K562 (cell line): ENCODE data around the gene CCNL2. TPM values are rescaled to one million over a fixed set of nuclear protein-coding genes. Genes with fewer than 3 reads are reported as not detected.

Experiments used
- CBX2 ChIP-seq: fragments of 200-600 bp; sonication (generic); IDR thresholded peaks from one replicate; pipeline ENCODE4 v1.6.1; 2012; ENCODE audit warnings: mild to moderate bottlenecking, low read length, inconsistent platforms; ENCODE audit not compliant: insufficient read depth, poor library complexity, severe bottlenecking
- CBX3 ChIP-seq, 2 experiments: IDR thresholded peaks; 1 replicate in 1 of 2; 2 replicates in 1 of 2; pipeline ENCODE4 v1.6.1; 2012; ENCODE audit warnings: inconsistent platforms in 2 of 2, low read length in 2 of 2, borderline replicate concordance in 1 of 2, control low read depth in 1 of 2
- CSDE1 ChIP-seq, 2 experiments: fragments of 450-650 bp; IDR thresholded peaks; 2 replicates each; pipeline ENCODE4 v1.6.1; 2016; ENCODE audit warnings: mild to moderate bottlenecking in 1 of 2
- CXXC5 ChIP-seq: fragments of 250-450 bp; sonication (Bioruptor Pico); IDR thresholded peaks from 2 replicates; pipeline ENCODE4 v1.8.0; 2022; ENCODE audit warnings: inconsistent platforms, mild to moderate bottlenecking, moderate library complexity
- DACH1 ChIP-seq: fragments of 450-650 bp; IDR thresholded peaks from 2 replicates; pipeline ENCODE4 v1.6.1; 2018; ENCODE audit not compliant: partially characterized antibody
- DEAF1 ChIP-seq: fragments of 450-650 bp; formaldehyde crosslinking; IDR thresholded peaks from 2 replicates; pipeline ENCODE4 v1.4.0; 2020; ENCODE audit warnings: mild to moderate bottlenecking, moderate library complexity
- E2F6 ChIP-seq, 2 experiments: IDR thresholded peaks; 2 replicates each; pipeline ENCODE4 v1.6.1; 2011; ENCODE audit warnings: borderline replicate concordance in 1 of 2, control low read depth in 1 of 2, low read depth in 1 of 2, low read length in 1 of 2, mild to moderate bottlenecking in 1 of 2, mixed read lengths in 1 of 2, moderate library complexity in 1 of 2; ENCODE audit not compliant: insufficient read depth in 1 of 2, insufficient read length in 1 of 2, poor library complexity in 1 of 2, severe bottlenecking in 1 of 2; ENCODE audit errors: extremely low read depth in 1 of 2
- ETV5 ChIP-seq: sonication (generic); formaldehyde crosslinking; IDR thresholded peaks from 2 replicates; pipeline ENCODE4 v1.4.0; 2020; ENCODE audit warnings: low read depth, mild to moderate bottlenecking, missing genetic modification reagents
- HBP1 ChIP-seq: fragments of 450-650 bp; formaldehyde crosslinking; IDR thresholded peaks from 2 replicates; pipeline ENCODE4 v1.4.0; 2022; ENCODE audit warnings: missing genetic modification characterization
- HDAC2 ChIP-seq: fragments of 450-650 bp; IDR thresholded peaks from 2 replicates; pipeline ENCODE4 v1.6.1; 2016; ENCODE audit warnings: mild to moderate bottlenecking
- HLTF ChIP-seq: fragments of 450-650 bp; IDR thresholded peaks from 2 replicates; pipeline ENCODE4 v1.6.1; 2016
- HNRNPL ChIP-seq: fragments of 200-400 bp; formaldehyde crosslinking; IDR thresholded peaks from 2 replicates; pipeline ENCODE4 v1.6.1; 2017; ENCODE audit warnings: low read depth, mild to moderate bottlenecking, low read length
- KLF16 ChIP-seq: IDR thresholded peaks from 2 replicates; pipeline ENCODE4 v1.6.1; 2016; ENCODE audit warnings: antibody characterized with exemption
- MNT ChIP-seq, 2 experiments: fragments of 450-650 bp; conservative IDR thresholded peaks; 2 replicates each; pipeline ENCODE4 v1.6.1; 2017; ENCODE audit warnings: mild to moderate bottlenecking in 2 of 2, moderate library complexity in 2 of 2
- MXI1 ChIP-seq: IDR thresholded peaks from 2 replicates; pipeline ENCODE4 v1.6.1; 2011; ENCODE audit warnings: low read depth, mild to moderate bottlenecking, improper control_type of control experiment, low read length
- NR2C2 ChIP-seq, 2 experiments: fragments of 200-800 bp in 1 of 2; sonication (Bioruptor generic) in 1 of 2; sonication (generic) in 1 of 2; formaldehyde crosslinking in 1 of 2; IDR thresholded peaks; 2 replicates each; pipeline versions ENCODE4 v1.6.1 to v1.8.0; 2016 to 2022; ENCODE audit warnings: mild to moderate bottlenecking in 1 of 2, missing compliant biosample characterization in 1 of 2, missing genetic modification characterization in 1 of 2, missing genetic modification reagents in 1 of 2
- RNF2 ChIP-seq: sonication (generic); IDR thresholded peaks from 2 replicates; pipeline ENCODE4 v1.6.1; 2016
- TEAD4 ChIP-seq, 2 experiments: sonication (generic) in 1 of 2; formaldehyde crosslinking in 1 of 2; IDR thresholded peaks; 2 replicates each; pipeline versions ENCODE4 v1.6.1 to v1.8.0; 2012 to 2022; ENCODE audit warnings: borderline replicate concordance in 1 of 2, inconsistent platforms in 1 of 2, low read length in 1 of 2, mild to moderate bottlenecking in 1 of 2, missing genetic modification reagents in 1 of 2
- ZNF77 ChIP-seq: fragments of 250-450 bp; sonication (Bioruptor Pico); IDR thresholded peaks from 2 replicates; pipeline ENCODE4 v1.5.0; 2020
- polyA plus RNA-seq, 8 experiments: library from polyadenylated mRNA; depleted of rRNA in 4 of 8; stranded (reverse) in 5 of 8; unstranded in 3 of 8; fragments of >200 nt; fragmentation: Nextera tagmentation in 2 of 8; fragmentation: Illumina TruSeq in 1 of 8; extraction: Ambion mirVana in 2 of 8; extraction: Trizol in 1 of 8; gene quantifications; 2 replicates each; pipeline versions ENCODE4 v1.2.1 to v1.2.3, GENCODE V29; 2011 to 2014; ENCODE audit warnings: inconsistent platforms in 1 of 8, missing spikeins in 1 of 8
- total RNA-seq, 7 experiments: library from RNA; depleted of rRNA in 6 of 7; stranded (reverse); fragments of >200 nt in 6 of 7; fragmentation: Illumina TruSeq in 2 of 7; extraction: Trizol in 2 of 7; gene quantifications; 2 replicates each; pipeline versions ENCODE4 v1.2.1 to v1.2.3, GENCODE V29; 2011 to 2021; ENCODE audit warnings: low replicate concordance in 1 of 7

CCNL2 gene
- total and polyA plus RNA-seq, 9 of the 15 experiments (the other 6 are each of a cell fraction or from before 2014, with no cell fraction given), result 2.8 to 287 (median 94.5) TPM

GRCh38 chr1:1441002-1441888 is 42.1 kb upstream of the CCNL2 start (continued):
- TF ChIP-seq NR2C2 (CRISPR knock-in tag; IDR thresholded peaks at IDR 0.05), result peak; percentile 73; the same call in 1 of the 2 replicates
- TF ChIP-seq NR2C2 (tag; IDR thresholded peaks at IDR 0.05), result peak; percentile 39; the same call in 1 of the 2 replicates
- 0 out of 3 replicates have a peak, but pooled peaks of 1 of the 2 experiments have one; percentile 59 for TF ChIP-seq CBX3 (IDR thresholded peaks at IDR 0.05; ENCODE audit: borderline replicate concordance in 1 of 2, low read length in 2 of 2)
- peak; percentile 28 to 75 for TF ChIP-seq E2F6 (IDR thresholded peaks at IDR 0.05; ENCODE audit: borderline replicate concordance in 1 of 2, extremely low read depth in 1 of 2, insufficient read depth in 1 of 2, insufficient read length in 1 of 2, low read depth in 1 of 2, low read length in 1 of 2, poor library complexity in 1 of 2, severe bottlenecking in 1 of 2)
- 0 out of 2 replicates have a peak, but pooled peaks have one; percentile 35 for TF ChIP-seq KLF16
- TF ChIP-seq ETV5 (CRISPR knock-in tag), result peak; percentile 73
- peak; percentile 75; the same call in 1 of the 2 replicates for TF ChIP-seq HLTF
- no peak for TF ChIP-seq ZNF77 (CRISPR knock-in tag)
- TF ChIP-seq CBX2, result no peak
- TF ChIP-seq CSDE1 (IDR thresholded peaks at IDR 0.05), result no peak
- 0 out of 2 replicates have a peak, but pooled peaks have one; percentile 59 for TF ChIP-seq HDAC2
- peak; percentile 70; the same call in 1 of the 2 replicates for TF ChIP-seq MXI1
- TF ChIP-seq TEAD4 (IDR thresholded peaks at IDR 0.05; ENCODE audit: low read length), result no peak
- peak; percentile 63; the same call in 1 of the 2 replicates for TF ChIP-seq TEAD4 (CRISPR knock-in tag; IDR thresholded peaks at IDR 0.05; ENCODE audit: borderline replicate concordance)
- peak; percentile 53 for TF ChIP-seq DACH1
- peak; percentile 91 to 94 for TF ChIP-seq MNT (conservative IDR thresholded peaks at IDR 0.05)
- TF ChIP-seq HBP1 (CRISPR knock-in tag), result no peak
- 0 out of 2 replicates have a peak, but pooled peaks have one; percentile 25 for TF ChIP-seq RNF2
- TF ChIP-seq HNRNPL, result 0 out of 2 replicates have a peak, but pooled peaks have one; percentile 36
- peak; percentile 67 for TF ChIP-seq DEAF1 (CRISPR knock-in tag)
- peak; percentile 43; the same call in 1 of the 2 replicates for TF ChIP-seq CXXC5
